HepG2 (cell line): Measurements from ENCODE around the gene JPT2. TPM values are rescaled to one million over a fixed set of nuclear protein-coding genes. Genes with fewer than 3 reads are reported as not detected.

Experiments used
- ATAC-seq: fragments of 200-7000 bp; cut with Tn5 transposase; 3 replicates; pipeline ENCODE4 v1.9.1; 2020; ENCODE audit warnings: mild to moderate bottlenecking, moderate library complexity
- Bru-seq: library from RNA; stranded (reverse); fragments of 400-500 nt; gene quantifications from one replicate; lab custom pipeline; 2021; lab: Mats Ljungman, UMichigan
- BruChase-seq, 2 experiments: library from RNA; stranded (reverse); fragments of 400-500 nt; gene quantifications; one replicate each; lab custom pipeline; 2021; lab: Mats Ljungman, UMichigan
- BruUV-seq: library from RNA; stranded (reverse); fragments of 400-500 nt; replicated peaks from 2 replicates; lab custom pipeline; 2021; lab: Mats Ljungman, UMichigan
- CTCF ChIA-PET: fragments of 300-600 bp; formaldehyde crosslinking; extraction: SDS; loops from one replicate; lab custom pipeline; 2021; ENCODE audit warnings: low total read pairs, inconsistent platforms, low intra/inter-chr PET ratio; lab: Yijun Ruan, JAX
- POLR2A ChIA-PET: fragments of 350-600 bp; sonication (Branson Sonifier 250); formaldehyde crosslinking; loops from one replicate; lab custom pipeline; 2020; ENCODE audit warnings: antibody characterized with exemption, inconsistent platforms; lab: Yijun Ruan, JAX
- DNase-seq: peaks from one replicate; pipeline ENCODE4 v3.0.0-alpha.2; 2015; ENCODE audit warnings: low spot score
- FAIRE-seq: peaks from 3 replicates; lab custom pipeline; 2011; peaks lifted over from hg19 to GRCh38; lab: Jason Lieb, UNC
- H2AFZ ChIP-seq: one replicate; pipeline ENCODE4 v1.6.1; 2011; ENCODE audit warnings: low read length, inconsistent platforms
- H3K27ac ChIP-seq: fragments of 300-600 bp; 3 replicates; pipeline ENCODE4 v1.8.0; 2011; ENCODE audit warnings: mixed run types, mild to moderate bottlenecking, mixed read lengths, low read length, inconsistent platforms; ENCODE audit not compliant: insufficient read depth; ENCODE audit errors: extremely low read length
- H3K27me3 ChIP-seq, 2 experiments: fragments of 200-600 bp in 1 of 2; 2 replicates in 1 of 2; 3 replicates in 1 of 2; pipeline versions ENCODE4 v1.6.0 to v1.8.0; 2011; ENCODE audit warnings: low read length in 2 of 2, mild to moderate bottlenecking in 2 of 2, moderate library complexity in 2 of 2, inconsistent platforms in 1 of 2; ENCODE audit not compliant: insufficient read depth in 2 of 2, control insufficient read depth in 1 of 2
- H3K36me3 ChIP-seq, 2 experiments: fragments of 200-600 bp in 1 of 2; replicated peaks in 1 of 2; 2 replicates in 1 of 2; 3 replicates in 1 of 2; pipeline versions ENCODE4 v1.5.1 to v1.8.0; 2011; ENCODE audit warnings: low read length in 2 of 2, inconsistent platforms in 1 of 2; ENCODE audit not compliant: insufficient read depth in 2 of 2, control insufficient read depth in 1 of 2
- H3K4me1 ChIP-seq: 2 replicates; pipeline ENCODE4 v1.5.1; 2012; ENCODE audit warnings: low read length, inconsistent platforms; ENCODE audit not compliant: insufficient read depth
- H3K4me2 ChIP-seq: 2 replicates; pipeline ENCODE4 v1.6.0; 2011; ENCODE audit warnings: low read depth, low read length, inconsistent platforms
- H3K4me3 ChIP-seq, 3 experiments: fragments of 200-600 bp in 1 of 3; sonication (generic), shearing (Covaris generic) in 1 of 3; replicated peaks in 1 of 3; 2 replicates each; pipeline ENCODE4 v1.5.1; 2011 to 2016; ENCODE audit warnings: low read length in 3 of 3, inconsistent platforms in 2 of 3, low read depth in 2 of 3, mild to moderate bottlenecking in 2 of 3, control low read depth in 1 of 3, mixed read lengths in 1 of 3; ENCODE audit not compliant: insufficient read depth in 1 of 3
- H3K79me2 ChIP-seq: one replicate; pipeline ENCODE4 v1.6.1; 2011; ENCODE audit warnings: low read length, inconsistent platforms; ENCODE audit not compliant: insufficient read depth
- H3K9ac ChIP-seq: 2 replicates; pipeline ENCODE4 v1.6.0; 2011; ENCODE audit warnings: mild to moderate bottlenecking, low read depth, low read length, inconsistent platforms; ENCODE audit not compliant: insufficient read depth
- H3K9me3 ChIP-seq: 2 replicates; pipeline ENCODE4 v1.5.1; 2012; ENCODE audit warnings: mild to moderate bottlenecking, low read length
- H4K20me1 ChIP-seq: 2 replicates; pipeline ENCODE4 v1.6.0; 2011; ENCODE audit warnings: inconsistent platforms, mild to moderate bottlenecking, low read length, moderate library complexity; ENCODE audit not compliant: insufficient read depth
- AHDC1 ChIP-seq: sonication (generic); formaldehyde crosslinking; IDR thresholded peaks from 2 replicates; pipeline ENCODE4 v1.5.1; 2020; ENCODE audit warnings: mild to moderate bottlenecking, missing genetic modification reagents, borderline replicate concordance
- KLF16 ChIP-seq, 2 experiments: sonication (generic) in 1 of 2; formaldehyde crosslinking in 1 of 2; IDR thresholded peaks; 2 replicates each; pipeline versions ENCODE4 v1.6.1 to v1.8.0; 2016 to 2023; ENCODE audit warnings: missing genetic modification reagents in 2 of 2, missing compliant biosample characterization in 1 of 2
- RAD21 ChIP-seq: fragments of 450-650 bp; formaldehyde crosslinking; IDR thresholded peaks from 2 replicates; pipeline ENCODE4 v1.5.0; 2020; ENCODE audit warnings: mild to moderate bottlenecking
- RNF219 ChIP-seq: sonication (generic); formaldehyde crosslinking; IDR thresholded peaks from 2 replicates; pipeline ENCODE4 v1.5.0; 2020; ENCODE audit warnings: mild to moderate bottlenecking, missing genetic modification reagents
- ZFP90 ChIP-seq: sonication (generic); formaldehyde crosslinking; IDR thresholded peaks from 2 replicates; pipeline ENCODE4 v1.8.0; 2022; ENCODE audit warnings: missing genetic modification reagents, mild to moderate bottlenecking, inconsistent platforms, borderline replicate concordance
- ZNF577 ChIP-seq: sonication (generic); formaldehyde crosslinking; IDR thresholded peaks from 2 replicates; pipeline ENCODE4 v1.4.0; 2020; ENCODE audit warnings: mild to moderate bottlenecking, low read depth, missing genetic modification reagents, borderline replicate concordance
- WGBS: methylation state at CpG from one replicate; pipeline ENCODE4 v1.1.6; 2017; ENCODE audit warnings: low lambda C conversion rate; 5-methylcytosine and 5-hydroxymethylcytosine counted together
- in situ Hi-C: cut with HindIII; loops from 2 replicates; pipeline ENCODE4 v1.10.0; 2017; ENCODE audit warnings: low pct_unique_long_range_greater_than_20kb; ENCODE audit not compliant: extremely low pct_ligation_motif_present
- intact Hi-C: fragments of 100-400 bp; cut with micrococcal nuclease; formaldehyde crosslinking; loops from one replicate; pipeline ENCODE4 v1.10.0; 2022; ENCODE audit not compliant: unreplicated experiment
- long read RNA-seq, 2 experiments: library from RNA in 1 of 2; library from polyadenylated mRNA in 1 of 2; stranded (forward) in 1 of 2; unstranded in 1 of 2; transcript quantifications; one replicate each; pipeline ENCODE4 v2.0.0, GENCODE V29; 2019 to 2022
- polyA minus RNA-seq, 3 experiments: library from RNA; depleted of rRNA, polyadenylated mRNA; stranded (reverse); fragments of >200 nt; gene quantifications; 2 replicates each; pipeline ENCODE4 v1.2.3, GENCODE V29; 2011; ENCODE audit warnings: low replicate concordance in 1 of 3
- polyA plus RNA-seq, 8 experiments: library from polyadenylated mRNA; depleted of rRNA in 3 of 8; stranded (reverse) in 7 of 8; unstranded in 1 of 8; fragments of >200 nt; fragmentation: Illumina TruSeq in 4 of 8; extraction: Trizol in 4 of 8; gene quantifications; 2 replicates each; pipeline versions ENCODE4 v1.2.1 to v1.2.3, GENCODE V29; 2011 to 2016; ENCODE audit warnings: low read depth in 4 of 8, missing spikeins in 1 of 8, mixed read lengths in 1 of 8; ENCODE audit not compliant: insufficient read depth in 1 of 8
- total RNA-seq, 5 experiments: library from RNA; depleted of rRNA; stranded (reverse); fragments of >200 nt; fragmentation: Illumina TruSeq; extraction: Trizol; gene quantifications; 2 replicates each; pipeline ENCODE4 v1.2.3, GENCODE V29; 2016; ENCODE audit warnings: low read depth in 1 of 5

The JPT2 gene
- 89.4 and 127 TPM in 2 replicates for total RNA-seq (2016; rRNA removed; fragmentation: Illumina TruSeq; extraction: Trizol)
- 11.5 and 13.4 TPM in 2 replicates for total RNA-seq (2016; cell fraction: cytosol; rRNA removed; fragmentation: Illumina TruSeq; extraction: Trizol; ENCODE audit: low read depth)
- 91.5 and 117 TPM in 2 replicates for total RNA-seq (2016; cell fraction: insoluble cytoplasmic fraction; rRNA removed; fragmentation: Illumina TruSeq; extraction: Trizol)
- 52.3 and 54.3 TPM in 2 replicates for total RNA-seq (2016; cell fraction: membrane; rRNA removed; fragmentation: Illumina TruSeq; extraction: Trizol)
- total RNA-seq (2016; cell fraction: nucleus; rRNA removed; fragmentation: Illumina TruSeq; extraction: Trizol), result 37.4 and 43.4 TPM in 2 replicates
- 52.5 and 53.5 TPM in 2 replicates for polyA plus RNA-seq (2011; rRNA removed)
- polyA plus RNA-seq (2011; cell fraction: cytosol; rRNA removed), result 36.8 and 43.8 TPM in 2 replicates
- 36.7 and 43.7 TPM in 2 replicates for polyA plus RNA-seq (2011; cell fraction: nucleus; rRNA removed)
- polyA plus RNA-seq (2012), result 50.1 and 68.5 TPM in 2 replicates
- polyA plus RNA-seq (2016; cell fraction: cytosol; fragmentation: Illumina TruSeq; extraction: Trizol; ENCODE audit: low read depth), result 14.3 TPM in 2 replicates
- polyA plus RNA-seq (2016; cell fraction: insoluble cytoplasmic fraction; fragmentation: Illumina TruSeq; extraction: Trizol; ENCODE audit: low read depth), result 154 and 168 TPM in 2 replicates
- polyA plus RNA-seq (2016; cell fraction: membrane; fragmentation: Illumina TruSeq; extraction: Trizol; ENCODE audit: low read depth), result 39.8 and 39.9 TPM in 2 replicates
- 63.6 and 72.2 TPM in 2 replicates for polyA plus RNA-seq (2016; cell fraction: nucleus; fragmentation: Illumina TruSeq; extraction: Trizol; ENCODE audit: insufficient read depth, low read depth)
- 35.4 and 60.1 TPM in 2 replicates for polyA minus RNA-seq (2011; rRNA and poly(A)+ RNA removed; ENCODE audit: low replicate concordance)
- polyA minus RNA-seq (2011; cell fraction: cytosol; rRNA and poly(A)+ RNA removed), result 24.4 and 29.2 TPM in 2 replicates
- 24.2 and 25.5 TPM in 2 replicates for polyA minus RNA-seq (2011; cell fraction: nucleus; rRNA and poly(A)+ RNA removed)
- percentile 82 among the genes with signal in this experiment for Bru-seq, nascent RNA
- BruChase-seq, experiment 1, labeled RNA remaining after a 6-hour chase, result percentile 94 among the genes with signal in this experiment
- BruChase-seq, experiment 2, labeled RNA remaining after a 2-hour chase, result percentile 91 among the genes with signal in this experiment
- long read RNA-seq, experiment 1, transcript JPT2-201 (5 exons, 3,718 nt), result major isoform, 96 of 120 reads
- long read RNA-seq, experiment 1, transcript JPT2-207 (4 exons, 565 nt), result minor isoform, 5 of 120 reads
- long read RNA-seq, experiment 1, partial matches to known transcripts, result 2 of 120 reads
- long read RNA-seq, experiment 1, other reads (novel, unspliced or antisense), result 13 of 120 reads
- long read RNA-seq, experiment 2, transcript JPT2-206 (6 exons, 3,185 nt), result minor isoform, 5 of 203 reads
- long read RNA-seq, experiment 2, transcript JPT2-207 (4 exons, 565 nt), result minor isoform, 15 of 203 reads
- long read RNA-seq, experiment 2, transcript JPT2-201 (5 exons, 3,718 nt), result major isoform, 74 of 203 reads
- long read RNA-seq, experiment 2, partial matches to known transcripts, result 4 of 203 reads
- long read RNA-seq, experiment 2, other reads (novel, unspliced or antisense), result 104 of 203 reads

GRCh38 chr16:1677942-1678499, at the start of gene JPT2:
Gene JPT2 (plus strand): TSS chr16:1678279. CDS start chr16:1678313, 34 bp downstream.
- no TSS peak for BruUV-seq
- Histone ChIP-seq H3K27ac (peak within 1 kb of the TSS; percentile 77), H3K36me3 (peaks cover 5 to 33% of the 10 kb centered on the region in 2 experiments; a peak in 4 of 5 replicates), H3K79me2 (peaks cover 42% of the 10 kb centered on the region), H2AFZ (no peak within 1 kb of the TSS), H4K20me1 (0 out of 2 replicates have a peak, but pooled peaks cover 5% of the 10 kb centered on the region), H3K27me3 (no peaks in the 10 kb centered on the region; a peak in 1 of 5 replicates), H3K9ac (peak within 1 kb of the TSS; percentile 93), H3K4me2 (peak within 1 kb of the TSS; percentile 93), H3K9me3 (no peaks in the 10 kb centered on the region), H3K4me3 (peak within 1 kb of the TSS; percentile 79 to 96 (median 95)), H3K4me1 (peaks cover 36% of the 10 kb centered on the region)
- peak; percentile 93 for DNase-seq
- 0% methylated on average over 12 of the region's 79 CpGs for WGBS
- intact Hi-C loops, result no loop called here
- CTCF ChIA-PET, result no interaction called here
- peak; percentile 63 for FAIRE-seq
- POLR2A ChIA-PET, result interaction anchor here (0.5 to 2.3 kb wide), 16 partner anchors 10 to 1934 kb away, joined by 3 to 37 read pairs (median 3); partner anchors contain the start of genes CRAMP1, EME2, IFT140 and MAPK8IP3
- ATAC-seq, result peak; percentile 97
- in situ Hi-C loops, result no loop called here
- TF ChIP-seq KLF16 (CRISPR knock-in tag; IDR thresholded peaks at IDR 0.05) (0 out of 4 replicates have a peak, but pooled peaks of 1 of the 2 experiments have one; percentile 22), RAD21 (CRISPR knock-in tag) (no peak), ZNF577 (CRISPR knock-in tag) (no peak), RNF219 (no peak), ZFP90 (CRISPR knock-in tag) (peak; percentile 48; the same call in 1 of the 2 replicates), AHDC1 (CRISPR knock-in tag) (no peak)
